ENCODE results near the gene PIEZO2.
"Not testable (repeated sequence)": the region's sequence is repeated elsewhere in the genome, so short reads cannot be mapped to it uniquely, and the experiment has no call there.

Gene PIEZO2

GRCh38 chr18:10878703-10879102 lies 270.7 kb downstream of the PIEZO2 start:
- DNase-seq: no peak

GRCh38 chr18:10877987-10878386 lies 271.4 kb downstream of the PIEZO2 start:
- DNase-seq: no peak

GRCh38 chr18:10875811-10876210 lies 273.6 kb downstream of the PIEZO2 start:
- DNase-seq: no peak

- no peak for DNase-seq
These were observed 277.1 kb downstream of the PIEZO2 start for GRCh38 chr18:10872304-10872703.

GRCh38 chr18:10864722-10865121 lies 284.6 kb downstream of the PIEZO2 start:
- DNase-seq: no peak

- no peak for DNase-seq
These were observed 286.3 kb downstream of the PIEZO2 start for GRCh38 chr18:10863026-10863425.

- DNase-seq: no peak
These were observed 288.4 kb downstream of the PIEZO2 start for GRCh38 chr18:10860928-10861327.

- DNase-seq: no peak
These were observed 289.0 kb downstream of the PIEZO2 start for GRCh38 chr18:10860382-10860781.

- no peak for DNase-seq
These were observed 290.9 kb downstream of the PIEZO2 start for GRCh38 chr18:10858477-10858876.

GRCh38 chr18:10856132-10856531 lies 293.2 kb downstream of the PIEZO2 start:
- no peak for DNase-seq

GRCh38 chr18:10852385-10853303 lies 296.7 kb downstream of the PIEZO2 start:
- no peak for DNase-seq

GRCh38 chr18:10851824-10852319 lies 297.5 kb downstream of the PIEZO2 start:
- no peak for DNase-seq

GRCh38 chr18:10850840-10851239 lies 298.5 kb downstream of the PIEZO2 start:
- DNase-seq: no peak

GRCh38 chr18:10850216-10850615 lies 299.2 kb downstream of the PIEZO2 start:
- no peak for DNase-seq

- DNase-seq: no peak
These were observed 301.5 kb downstream of the PIEZO2 start for GRCh38 chr18:10847907-10848306.

- DNase-seq: no peak
These were observed 302.0 kb downstream of the PIEZO2 start for GRCh38 chr18:10847408-10847790.

GRCh38 chr18:10846657-10847407 lies 302.5 kb downstream of the PIEZO2 start:
- no peak for DNase-seq

GRCh38 chr18:10846035-10846434 lies 303.3 kb downstream of the PIEZO2 start:
- not testable (repeated sequence) for DNase-seq

GRCh38 chr18:10843565-10843964 lies 305.8 kb downstream of the PIEZO2 start:
- DNase-seq: no peak

- DNase-seq: no peak
These were observed 306.5 kb downstream of the PIEZO2 start for GRCh38 chr18:10842861-10843260.

GRCh38 chr18:10842371-10842770 lies 307.0 kb downstream of the PIEZO2 start:
- DNase-seq: no peak

- DNase-seq: no peak
These were observed 308.2 kb downstream of the PIEZO2 start for GRCh38 chr18:10841203-10841602.

- DNase-seq: no peak
These were observed 308.6 kb downstream of the PIEZO2 start for GRCh38 chr18:10840743-10841142.

- DNase-seq: no peak
These were observed 309.9 kb downstream of the PIEZO2 start for GRCh38 chr18:10839421-10839820.

Measured in NCI-H510A (cell line).